H9 (cell line): Measurements from ENCODE around the gene EFCAB11. TPM values are rescaled to one million over a fixed set of nuclear protein-coding genes. Genes with fewer than 3 reads are reported as not detected.

ENCODE experiments used
- DNase-seq: peaks from one replicate; pipeline ENCODE4 v3.0.0-alpha.2; 2017
- H2AFZ ChIP-seq: one replicate; pipeline ENCODE4 v1.6.1; 2013; ENCODE audit warnings: mild to moderate bottlenecking, low read length, control low read depth, moderate library complexity
- H2AK5ac ChIP-seq: 2 replicates; pipeline ENCODE4 v1.6.1; 2013; ENCODE audit warnings: low read length, control low read depth, mixed read lengths; ENCODE audit not compliant: insufficient read length
- H2BK120ac ChIP-seq: one replicate; pipeline ENCODE4 v1.6.1; 2013; ENCODE audit warnings: low read depth, mild to moderate bottlenecking, low read length, control low read depth, inconsistent platforms; ENCODE audit not compliant: poor library complexity, severe bottlenecking
- H2BK12ac ChIP-seq: 2 replicates; pipeline ENCODE4 v1.6.1; 2013; ENCODE audit warnings: low read length, control low read depth, mixed read lengths, low read depth; ENCODE audit not compliant: insufficient read length
- H2BK15ac ChIP-seq: 2 replicates; pipeline ENCODE4 v1.6.1; 2013; ENCODE audit warnings: low read depth, low read length, control low read depth
- H2BK20ac ChIP-seq: one replicate; pipeline ENCODE4 v1.6.1; 2013; ENCODE audit warnings: low read depth, mild to moderate bottlenecking, low read length, control low read depth, inconsistent platforms; ENCODE audit not compliant: poor library complexity, severe bottlenecking
- H2BK5ac ChIP-seq: 2 replicates; pipeline ENCODE4 v1.6.1; 2013; ENCODE audit warnings: low read length, control low read depth, mixed read lengths; ENCODE audit not compliant: insufficient read length
- H3K14ac ChIP-seq: 2 replicates; pipeline ENCODE4 v1.6.1; 2013; ENCODE audit warnings: low read length, control low read depth; ENCODE audit not compliant: insufficient read depth
- H3K18ac ChIP-seq: 2 replicates; pipeline ENCODE4 v1.6.1; 2013; ENCODE audit warnings: low read depth, mild to moderate bottlenecking, mixed read lengths, low read length, control low read depth; ENCODE audit not compliant: insufficient read length
- H3K23ac ChIP-seq: 2 replicates; pipeline ENCODE4 v1.6.1; 2013; ENCODE audit warnings: low read length, control low read depth, mixed read lengths, low read depth; ENCODE audit not compliant: insufficient read length
- H3K23me2 ChIP-seq: 2 replicates; pipeline ENCODE4 v1.6.1; 2013; ENCODE audit warnings: low read depth, mild to moderate bottlenecking, mixed read lengths, low read length, control low read depth; ENCODE audit not compliant: insufficient read length, poor library complexity, severe bottlenecking
- H3K27ac ChIP-seq: 2 replicates; pipeline ENCODE4 v1.5.1; 2013; ENCODE audit warnings: low read length, control low read depth, mixed read lengths, low read depth; ENCODE audit not compliant: insufficient read length
- H3K27me3 ChIP-seq: 2 replicates; pipeline ENCODE4 v1.6.1; 2013; ENCODE audit warnings: low read length, control low read depth, inconsistent platforms; ENCODE audit not compliant: insufficient read depth
- H3K4ac ChIP-seq: 2 replicates; pipeline ENCODE4 v1.6.1; 2013; ENCODE audit warnings: low read depth, mild to moderate bottlenecking, control low read depth, inconsistent platforms, low read length, moderate library complexity
- H3K4me1 ChIP-seq: 2 replicates; pipeline ENCODE4 v1.6.1; 2013; ENCODE audit warnings: low read length, control low read depth, inconsistent platforms; ENCODE audit not compliant: insufficient read depth
- H3K4me2 ChIP-seq: 2 replicates; pipeline ENCODE4 v1.6.1; 2013; ENCODE audit warnings: low read length, control low read depth, mixed read lengths; ENCODE audit not compliant: insufficient read length, insufficient read depth
- H3K56ac ChIP-seq: 2 replicates; pipeline ENCODE4 v1.6.1; 2013; ENCODE audit warnings: low read depth, mild to moderate bottlenecking, mixed read lengths, low read length, control low read depth; ENCODE audit not compliant: insufficient read length
- H3K79me1 ChIP-seq: 2 replicates; pipeline ENCODE4 v1.6.1; 2013; ENCODE audit warnings: low read depth, mild to moderate bottlenecking, moderate library complexity, low read length, control low read depth, inconsistent platforms; ENCODE audit not compliant: insufficient read depth, poor library complexity, severe bottlenecking
- H3K79me2 ChIP-seq: 2 replicates; pipeline ENCODE4 v1.6.1; 2013; ENCODE audit warnings: low read length, control low read depth, inconsistent platforms; ENCODE audit not compliant: insufficient read depth
- H3K9ac ChIP-seq: 2 replicates; pipeline ENCODE4 v1.6.1; 2013; ENCODE audit warnings: low read length, control low read depth, mixed read lengths; ENCODE audit not compliant: insufficient read length; ENCODE audit errors: extremely low read depth
- H3K9me3 ChIP-seq: one replicate; pipeline ENCODE4 v1.6.1; 2013; ENCODE audit warnings: low read depth, low read length, inconsistent platforms; ENCODE audit not compliant: control insufficient read depth
- H3T11ph ChIP-seq: one replicate; pipeline ENCODE4 v1.6.1; 2013; ENCODE audit warnings: mild to moderate bottlenecking, low read length, control low read depth, inconsistent platforms
- H4K20me1 ChIP-seq: one replicate; pipeline ENCODE4 v1.6.1; 2013; ENCODE audit not compliant: control insufficient read depth, insufficient read length, insufficient read depth
- H4K5ac ChIP-seq: 2 replicates; pipeline ENCODE4 v1.6.1; 2013; ENCODE audit warnings: low read depth, mild to moderate bottlenecking, mixed read lengths, low read length, control low read depth; ENCODE audit not compliant: insufficient read length
- H4K8ac ChIP-seq: replicated peaks from 2 replicates; pipeline ENCODE4 v1.6.1; 2013; ENCODE audit warnings: low read length, control low read depth, mixed read lengths, low read depth; ENCODE audit not compliant: insufficient read length
- H4K91ac ChIP-seq: 2 replicates; pipeline ENCODE4 v1.6.1; 2013; ENCODE audit warnings: low read depth, mild to moderate bottlenecking, moderate library complexity, mixed read lengths, low read length, control low read depth; ENCODE audit not compliant: insufficient read length
- H3K27ac Mint-ChIP-seq, 3 experiments: 2 replicates in 2 of 3; 3 replicates in 1 of 3; pipeline ENCODE4 v1.8.0; 2020 to 2021; ENCODE audit warnings: mixed read lengths in 3 of 3, mild to moderate bottlenecking in 1 of 3, moderate library complexity in 1 of 3
- H3K27me3 Mint-ChIP-seq: 2 replicates; pipeline ENCODE4 v1.8.0; 2021; ENCODE audit warnings: low read depth, mild to moderate bottlenecking, moderate library complexity, mixed read lengths
- H3K36me3 Mint-ChIP-seq, 3 experiments: 2 replicates in 2 of 3; 3 replicates in 1 of 3; pipeline ENCODE4 v1.8.0; 2020 to 2021; ENCODE audit warnings: low read depth in 3 of 3, mixed read lengths in 3 of 3; ENCODE audit not compliant: insufficient read depth in 1 of 3
- H3K4me1 Mint-ChIP-seq, 2 experiments: 2 replicates each; pipeline ENCODE4 v1.8.0; 2020; ENCODE audit warnings: mixed read lengths in 2 of 2
- H3K4me3 Mint-ChIP-seq, 2 experiments: 2 replicates in 1 of 2; 3 replicates in 1 of 2; pipeline ENCODE4 v1.8.0; 2020 to 2021; ENCODE audit warnings: mild to moderate bottlenecking in 2 of 2, mixed read lengths in 2 of 2, moderate library complexity in 1 of 2
- H3K9me3 Mint-ChIP-seq, 2 experiments: 2 replicates in 1 of 2; 3 replicates in 1 of 2; pipeline ENCODE4 v1.8.0; 2020; ENCODE audit warnings: mild to moderate bottlenecking in 2 of 2, mixed read lengths in 2 of 2, moderate library complexity in 1 of 2
- CTCF ChIP-seq: fragments of 200-600 bp; sonication (generic); conservative IDR thresholded peaks from 3 replicates; pipeline ENCODE4 v1.8.0; 2021; ENCODE audit warnings: antibody characterized with exemption, mild to moderate bottlenecking
- WGBS: extraction: QIAGEN DNeasy Blood & Tissue Kit; methylation state at CpG from one replicate; pipeline ENCODE4 v1.1.7; 2013; ENCODE audit warnings: missing lambda C conversion rate, low lambda C conversion rate, mixed read lengths; ENCODE audit not compliant: insufficient read length; ENCODE audit errors: extremely low coverage; 5-methylcytosine and 5-hydroxymethylcytosine counted together
- total RNA-seq: library from RNA; stranded (reverse); gene quantifications from 2 replicates; pipeline ENCODE4 v1.2.1, GENCODE V29; 2021

The EFCAB11 gene
- total RNA-seq, 1 experiment from 2014 or later: 17.4 TPM

- Histone ChIP-seq H4K5ac (no peak overlapping the region), H2BK12ac (no peak overlapping the region), H2BK20ac (no peak overlapping the region), H3K9ac (no peak overlapping the region), H3K79me2 (no peaks in the 10 kb centered on the region), H4K91ac (no peak overlapping the region), H4K8ac (no peak overlapping the region), H3K4me2 (no peak overlapping the region), H4K20me1 (no peaks in the 10 kb centered on the region), H3K27me3 (no peaks in the 10 kb centered on the region), H3K4ac (no peak overlapping the region), H3K27ac (no peak overlapping the region), H2BK120ac (no peak overlapping the region), H2BK5ac (no peak overlapping the region), H3K9me3 (no peaks in the 10 kb centered on the region), H3K23me2 (no peaks in the 10 kb centered on the region), H3K14ac (no peak overlapping the region), H3K18ac (no peak overlapping the region), H2BK15ac (no peak overlapping the region), H3K4me1 (no peaks in the 10 kb centered on the region), H2AFZ (no peak overlapping the region), H3T11ph (no peak overlapping the region), H2AK5ac (no peak overlapping the region), H3K79me1 (no peaks in the 10 kb centered on the region), H3K23ac (no peak overlapping the region), H3K56ac (no peak overlapping the region)
- peaks cover 2 to 13% of the 10 kb centered on the region in 2 experiments; a peak in 2 of 4 replicates for H3K4me1 Mint-ChIP-seq
- H3K27ac Mint-ChIP-seq: no peak overlapping the region
- TF ChIP-seq CTCF: no peak
- H3K9me3 Mint-ChIP-seq: no peaks in the 10 kb centered on the region
- H3K4me3 Mint-ChIP-seq: no peak overlapping the region
- WGBS: no CpG with 5 or more reads among the region's 4 CpGs
- DNase-seq: no peak
- no peaks in the 10 kb centered on the region for H3K36me3 Mint-ChIP-seq
- no peaks in the 10 kb centered on the region for H3K27me3 Mint-ChIP-seq
Observed at GRCh38 chr14:89903340-89903952, 51.1 kb downstream of the EFCAB11 start.
